GM19397 (cell line): ENCODE results near the gene MRPL22.
"Not testable (repeated sequence)": the region's sequence is repeated elsewhere in the genome, so short reads cannot be mapped to it uniquely, and the experiment has no call there.

Experiments used
- ATAC-seq: cut with Tn5 transposase; IDR thresholded peaks from one replicate; pipeline ENCODE4 v1.9.1; 2021; ENCODE audit warnings: mild to moderate bottlenecking, moderate library complexity; ENCODE audit not compliant: unreplicated experiment

MRPL22 gene

GRCh38 chr5:154940375-154940771, 500 bp upstream of the MRPL22 start:
- ATAC-seq = no peak

DNA sequence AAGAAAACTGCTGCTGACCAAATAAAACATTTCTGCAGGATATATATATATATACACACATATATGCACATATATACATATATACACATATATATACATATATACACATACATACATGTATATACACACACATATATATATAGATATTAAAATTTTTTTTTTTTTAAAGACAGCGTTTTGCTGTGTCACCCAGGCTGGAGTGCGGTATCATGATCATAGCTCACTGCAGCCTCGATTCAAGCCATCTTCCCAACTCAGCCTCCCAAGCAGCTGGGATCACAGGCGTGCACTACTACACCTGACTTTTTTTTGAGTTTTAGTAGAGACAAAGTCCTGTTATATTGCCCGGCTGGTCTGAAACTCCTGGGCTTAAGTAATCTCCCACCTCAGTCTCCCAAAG, 2.7 kb downstream of the MRPL22 start:
- ATAC-seq = no peak

- no peak for ATAC-seq
Measured at GRCh38 chr5:154944716-154945115, 3.8 kb downstream of the MRPL22 start.

DNA sequence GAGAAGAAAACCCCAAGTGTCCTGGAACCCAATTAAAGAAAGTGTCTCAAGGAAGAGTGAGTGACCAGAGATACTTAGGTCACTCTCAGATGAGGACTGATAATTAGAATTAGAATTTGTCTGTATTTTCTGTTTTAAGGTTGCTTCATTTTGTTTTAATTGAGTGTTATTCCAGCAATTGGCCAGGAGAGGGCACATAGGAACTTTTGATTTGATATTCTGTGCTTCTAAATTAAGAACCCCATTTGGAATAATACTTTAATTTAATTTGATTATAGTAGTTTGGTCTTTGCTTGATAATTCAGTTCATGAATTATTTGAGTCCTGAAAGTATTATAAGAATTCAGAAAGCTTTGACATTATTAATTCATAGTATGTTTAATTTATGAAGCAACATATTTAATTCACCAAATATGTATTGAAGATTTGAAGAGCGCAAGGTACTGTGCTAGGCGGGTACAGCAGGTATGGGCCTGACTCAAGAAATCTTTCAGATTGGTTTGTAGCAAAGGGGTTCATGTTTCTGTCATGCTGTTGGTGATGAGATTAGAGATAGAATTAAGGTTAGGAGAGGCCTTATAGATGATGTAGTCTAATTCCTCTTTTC, 4.9 kb downstream of the MRPL22 start:
- ATAC-seq = no peak

- ATAC-seq = no peak
Measured at GRCh38 chr5:154947778-154948177, 6.9 kb downstream of the MRPL22 start.

DNA sequence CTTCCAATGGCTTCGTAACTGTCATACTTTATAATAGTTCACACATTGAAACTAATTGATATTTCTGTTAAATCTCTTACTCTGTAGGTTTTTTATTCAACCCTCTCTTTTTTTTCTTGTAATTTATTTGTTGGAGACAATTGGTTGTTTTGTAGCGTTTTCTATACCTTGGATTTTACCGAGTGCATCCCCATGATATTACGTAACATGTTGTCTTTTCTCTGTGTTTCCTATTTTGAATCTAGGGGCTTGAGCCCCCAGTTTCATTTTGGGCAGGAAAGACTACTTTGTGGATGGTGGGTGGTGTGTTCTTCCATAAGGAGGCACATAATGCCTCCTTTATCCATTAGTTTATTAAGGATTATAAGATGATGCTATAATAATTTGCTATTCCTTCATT, 7.4 kb downstream of the MRPL22 start:
- ATAC-seq = no peak

DNA sequence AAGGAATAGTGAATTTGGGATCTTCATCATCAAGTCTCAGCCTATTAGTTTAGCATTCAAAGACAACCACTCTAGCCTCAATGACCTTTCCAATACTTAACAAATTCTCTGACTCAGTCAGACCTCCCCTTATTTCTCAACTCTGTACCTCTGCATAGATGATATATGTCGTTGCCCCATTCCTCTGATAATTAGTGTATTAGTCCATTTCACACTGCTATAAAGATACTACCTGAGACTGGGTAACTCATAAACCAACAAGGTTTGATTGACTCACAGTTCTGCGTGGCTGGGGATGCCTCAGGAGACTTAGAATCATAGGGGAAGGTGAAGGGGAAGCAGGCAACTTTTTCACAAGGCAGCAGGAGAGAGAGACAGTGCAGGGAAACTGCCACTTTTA, 8.9 kb downstream of the MRPL22 start:
- no peak for ATAC-seq

DNA sequence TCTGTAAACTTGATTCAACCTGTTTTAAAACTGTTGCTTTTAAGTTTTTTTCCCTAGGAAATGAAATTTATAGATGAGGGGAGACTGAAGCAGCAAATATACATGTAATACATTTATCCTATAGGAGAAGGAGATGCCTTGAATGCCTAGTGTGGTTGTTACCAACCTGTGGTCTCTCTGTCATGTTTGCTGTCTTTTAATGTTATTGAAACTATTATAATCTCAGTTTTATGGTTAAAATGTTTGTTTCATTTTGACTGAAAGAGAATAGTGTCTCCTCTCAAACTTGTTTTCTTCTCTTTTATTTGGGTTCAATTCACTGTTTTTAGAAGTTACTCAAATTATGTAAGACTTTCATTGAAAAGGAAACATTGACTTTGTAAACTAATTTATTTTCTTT, 15.8 kb downstream of the MRPL22 start:
- ATAC-seq = no peak

- ATAC-seq = peak; percentile 94
Measured at GRCh38 chr5:154962494-154962893, 21.6 kb downstream of the MRPL22 start.

DNA sequence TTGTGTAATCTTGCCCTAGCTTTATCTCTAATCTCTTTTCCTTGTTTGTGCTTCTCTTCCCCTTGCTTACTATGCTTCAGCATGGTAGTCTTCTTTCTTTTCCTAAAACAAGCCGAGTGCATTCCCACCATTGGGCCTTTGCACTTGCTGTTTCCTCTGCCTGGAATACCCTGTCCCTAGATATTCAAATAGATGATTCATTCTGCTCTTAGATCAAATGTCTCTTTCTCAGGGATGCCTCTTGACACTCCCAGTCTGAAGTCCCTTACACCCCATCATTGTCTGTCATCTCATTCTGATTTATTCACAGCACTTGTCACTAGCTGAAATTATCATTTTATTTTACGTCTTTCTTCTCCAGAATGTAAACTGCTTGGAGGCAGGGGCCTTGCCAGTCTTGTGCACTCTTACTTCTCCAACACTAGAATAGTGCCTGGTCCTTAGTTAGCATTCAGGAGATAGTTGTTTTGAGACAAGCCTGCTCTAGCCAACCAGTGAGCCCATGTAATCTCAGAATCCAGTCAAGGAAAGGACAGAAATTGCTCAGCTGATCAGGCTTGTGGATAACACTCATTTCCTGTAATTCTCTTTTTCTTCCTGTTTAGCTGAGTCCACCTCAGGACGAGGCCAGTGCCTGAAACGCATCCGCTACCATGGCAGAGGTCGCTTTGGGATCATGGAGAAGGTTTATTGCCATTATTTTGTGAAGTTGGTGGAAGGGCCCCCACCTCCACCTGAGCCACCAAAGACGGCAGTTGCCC, 25.4 kb downstream of the MRPL22 start:
- no peak for ATAC-seq

DNA sequence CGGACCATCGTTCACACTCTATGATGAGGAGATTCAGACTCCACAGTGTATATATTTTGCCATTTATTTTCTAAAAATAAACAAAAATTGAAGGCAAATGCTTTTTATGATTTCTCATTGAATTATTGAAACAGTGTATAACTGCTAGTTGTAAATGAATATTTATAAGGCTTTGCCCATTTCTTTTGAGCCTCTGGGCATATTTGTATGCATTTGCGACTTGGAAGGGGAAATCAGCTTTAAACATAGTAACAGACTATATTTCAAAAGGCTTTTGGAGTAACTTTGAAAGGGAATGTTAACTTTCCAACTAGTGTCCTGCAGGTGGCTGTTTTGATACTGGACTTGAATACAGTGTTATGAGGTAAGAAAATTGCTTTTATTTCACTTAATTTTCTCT, 26.0 kb downstream of the MRPL22 start:
- ATAC-seq = no peak

DNA sequence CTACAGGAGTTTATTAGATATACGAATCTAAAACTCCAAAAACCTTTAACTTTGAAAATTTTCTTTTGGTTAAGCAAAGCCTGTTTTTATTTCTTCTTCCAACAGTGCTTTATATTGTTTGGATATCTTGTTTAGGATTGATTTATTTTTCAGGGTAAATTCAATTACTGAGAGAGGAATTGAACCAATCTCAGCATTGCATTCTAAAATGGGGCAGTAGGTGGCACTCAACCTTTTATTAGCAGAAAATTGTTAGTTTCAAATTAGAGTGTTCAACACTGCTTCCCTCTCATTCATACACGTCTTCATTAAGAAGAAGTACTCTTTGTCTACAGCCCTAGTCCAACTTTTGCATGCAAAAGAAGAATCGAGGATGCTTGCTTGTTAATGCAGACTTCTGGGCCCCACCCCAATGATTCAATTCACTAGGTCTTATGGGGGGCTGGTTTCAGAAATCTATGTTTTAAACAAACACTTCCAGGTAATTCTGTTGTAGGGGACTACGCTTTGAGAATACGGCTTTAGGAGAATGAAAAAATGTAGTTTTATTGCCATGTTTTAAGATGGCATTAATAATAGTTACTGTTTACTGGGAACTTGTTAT, 26.6 kb downstream of the MRPL22 start:
- ATAC-seq = no peak

GRCh38 chr5:154968953-154969352, 28.1 kb downstream of the MRPL22 start:
- ATAC-seq = no peak

DNA sequence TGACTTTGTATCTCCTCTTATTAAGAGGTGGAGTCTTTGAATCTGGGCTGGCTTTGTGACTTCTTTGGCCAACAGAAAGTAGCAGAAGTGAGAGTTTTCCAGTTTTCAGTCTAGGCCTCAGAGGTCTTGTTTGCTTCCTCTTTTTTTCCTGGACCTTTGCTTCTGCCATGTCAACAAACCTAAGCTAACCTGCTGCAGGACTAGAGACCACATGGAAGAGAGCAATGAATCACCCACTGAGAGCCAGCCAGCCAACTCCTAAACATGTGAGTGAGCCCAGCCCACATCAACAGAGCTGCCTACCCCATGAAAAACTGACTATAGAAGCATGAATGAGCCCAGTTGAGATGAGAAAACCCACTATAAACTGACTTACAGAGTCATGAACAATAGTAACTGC, 29.9 kb downstream of the MRPL22 start:
- no peak for ATAC-seq

GRCh38 chr5:154971501-154971900, 30.6 kb downstream of the MRPL22 start:
- no peak for ATAC-seq

DNA sequence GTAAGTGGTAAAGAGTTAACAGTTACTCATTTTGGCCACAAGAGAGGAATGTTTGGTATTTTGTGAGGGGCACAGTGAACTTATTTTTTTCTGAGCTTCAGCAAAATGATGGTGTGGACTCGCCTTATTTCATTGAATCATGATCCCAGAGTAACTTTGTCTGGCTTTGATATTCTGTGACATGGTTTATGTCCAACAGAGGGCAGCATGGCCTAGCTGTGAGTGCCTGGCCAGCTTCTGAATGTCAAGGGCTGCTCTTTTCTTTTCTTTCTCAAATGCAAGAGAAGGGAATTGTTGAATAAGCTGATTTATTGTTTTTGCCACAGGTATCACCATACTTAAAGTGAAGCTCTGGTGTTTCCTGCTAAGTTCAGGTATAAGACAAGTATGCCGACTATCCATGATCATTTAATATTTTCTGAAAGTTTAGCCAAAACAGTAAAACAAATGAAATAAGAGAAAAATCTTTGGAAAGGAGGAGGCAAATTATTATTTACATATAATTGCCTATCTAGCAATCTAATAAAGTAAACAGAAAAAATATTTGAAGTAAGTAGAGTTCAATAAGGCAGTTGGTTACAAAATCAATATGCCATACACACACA, 31.7 kb downstream of the MRPL22 start:
- ATAC-seq = no peak

DNA sequence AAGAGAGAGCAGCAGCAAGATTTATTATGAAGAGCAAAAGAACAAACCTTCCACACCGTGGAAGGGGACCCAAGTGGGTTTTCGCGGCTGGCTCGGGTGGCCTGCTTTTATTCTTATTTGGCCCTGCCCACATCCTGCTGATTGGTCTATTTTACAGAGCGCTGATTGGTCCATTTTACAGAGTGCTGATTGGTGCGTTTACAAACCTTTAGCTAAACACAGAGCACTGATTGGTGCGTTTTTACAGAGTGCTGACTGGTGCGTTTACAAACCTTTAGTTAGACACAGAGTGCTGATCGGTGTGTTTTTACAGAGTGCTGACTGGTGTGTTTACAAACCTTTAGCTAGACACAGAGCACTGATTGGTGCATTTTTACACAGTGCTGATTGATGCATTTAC, 35.2 kb downstream of the MRPL22 start:
- not testable (repeated sequence) for ATAC-seq

GRCh38 chr5:154977409-154977808, 36.5 kb downstream of the MRPL22 start:
- no peak for ATAC-seq

GRCh38 chr5:154978294-154978693, 37.4 kb downstream of the MRPL22 start:
- ATAC-seq = not testable (repeated sequence)

DNA sequence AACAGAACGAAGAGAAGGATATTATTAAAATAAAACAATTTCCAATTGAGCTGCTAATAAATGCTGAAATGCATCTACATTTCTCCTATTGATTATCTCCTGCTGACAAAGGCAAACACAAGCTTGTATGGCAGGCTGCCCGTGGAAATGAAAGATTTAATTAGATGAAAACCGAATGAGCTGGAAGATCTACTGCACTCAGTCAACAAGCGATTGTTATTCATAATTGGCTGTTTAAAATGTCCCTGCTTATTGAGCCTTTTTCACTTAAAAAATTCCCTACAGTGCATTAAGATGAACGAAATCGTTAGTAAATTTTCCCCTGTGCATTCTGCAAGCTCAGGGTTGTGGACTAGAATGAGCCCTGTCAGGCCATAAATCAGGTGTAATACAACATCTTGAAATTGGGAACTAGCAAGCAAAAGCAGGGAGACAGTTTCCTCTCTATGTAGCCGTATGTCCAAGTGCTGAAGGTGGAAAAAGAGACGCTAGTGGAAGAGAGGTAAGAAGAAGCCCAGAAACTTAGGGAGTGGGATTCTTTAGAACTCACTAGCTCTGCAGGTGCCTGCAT, 44.2 kb downstream of the MRPL22 start:
- no peak for ATAC-seq

- ATAC-seq = no peak
Measured at GRCh38 chr5:154986151-154986550, 45.3 kb downstream of the MRPL22 start.

GRCh38 chr5:154989626-154990025, 48.8 kb downstream of the MRPL22 start:
- no peak for ATAC-seq
